ENCODE measurements around the gene FZD2. TPM values are rescaled to one million over a fixed set of nuclear protein-coding genes. Genes with fewer than 3 reads are reported as not detected.
A peak's percentile ranks its signal among the peaks of the same experiment; 100 is the strongest.
"Not testable (repeated sequence)": the region's sequence is repeated elsewhere in the genome, so short reads cannot be mapped to it uniquely, and the experiment has no call there.

The FZD2 gene
- total RNA-seq, 1 experiment from 2014 or later, result 12.8 TPM

DNA sequence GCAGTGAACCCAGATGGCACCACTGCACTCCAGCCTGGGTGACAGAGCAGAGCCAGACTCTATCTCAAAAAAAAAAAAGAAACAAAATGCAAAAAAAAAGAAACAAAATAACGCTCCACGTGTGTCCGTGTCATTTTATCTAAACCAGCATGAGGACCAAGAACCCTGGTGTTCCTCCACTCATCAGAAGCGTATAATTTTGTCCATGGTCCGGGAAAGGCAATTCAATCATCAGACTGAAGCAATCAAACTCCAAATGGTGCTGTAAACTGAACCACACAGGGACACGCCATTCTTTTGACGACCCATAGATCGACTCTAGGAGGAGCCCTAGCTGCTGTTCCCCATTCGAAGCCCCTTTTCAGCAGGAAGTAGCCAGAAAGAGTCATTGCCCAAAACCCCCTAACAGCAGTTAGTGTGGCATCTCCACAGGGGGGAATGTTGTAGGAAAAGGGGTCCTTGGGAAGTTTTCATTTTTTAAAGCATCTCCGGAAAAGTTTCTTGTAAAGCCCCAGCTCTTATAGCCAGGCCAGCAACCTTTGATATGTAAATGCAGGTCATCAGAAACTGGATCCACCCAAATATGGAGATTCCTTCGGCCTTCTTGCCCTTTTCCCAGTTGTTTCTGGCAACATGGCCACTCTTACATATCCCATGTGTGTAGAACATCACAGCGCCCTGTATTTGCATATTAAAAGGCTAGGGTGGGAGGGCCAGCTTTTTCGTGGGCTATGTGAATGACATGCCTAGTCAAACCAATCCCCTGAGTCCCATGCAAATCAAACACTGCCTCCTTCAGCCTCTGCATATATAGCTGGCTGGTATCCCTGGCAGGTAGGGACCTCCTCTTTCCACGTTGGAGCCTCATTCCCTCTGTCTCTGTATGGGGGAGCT is 45.8 kb upstream of the FZD2 start:
- intact Hi-C loops (cut with micrococcal nuclease); H3K9ac ChIP-seq (ENCODE audit: low read length); BruUV-seq (replicated peaks); H3K9me2 ChIP-seq (ENCODE audit: insufficient read depth); H3K36me3 ChIP-seq (ENCODE audit: control insufficient read depth in 1 of 2, insufficient read depth in 2 of 2, low read length in 2 of 2); H3K27me3 ChIP-seq (ENCODE audit: insufficient read depth, low read length); H3K9me3 ChIP-seq (ENCODE audit: control insufficient read depth in 1 of 2, insufficient read depth in 1 of 2, low read depth in 1 of 2, low read length in 2 of 2); H3K27ac ChIP-seq (ENCODE audit: low read depth, low read length); H3K79me2 ChIP-seq (ENCODE audit: insufficient read depth, low read length); H3K4me3 ChIP-seq (replicated peaks in 1 of 2; ENCODE audit: low read depth in 1 of 2, low read length in 2 of 2); RAD21 ChIA-PET (ENCODE audit: low non-redundant PET in 1 of 2, low total read pairs in 2 of 2, uncharacterized antibody in 2 of 2, unreplicated experiment in 2 of 2); H4K20me1 ChIP-seq (ENCODE audit: insufficient read depth): not testable (repeated sequence)
- H3K4me1 ChIP-seq (ENCODE audit: control insufficient read depth in 1 of 2, insufficient read depth in 2 of 2, low read length in 2 of 2), result peaks cover 0 to 14% of the 10 kb centered on the region in 2 experiments; a peak in 3 of 4 replicates
- H3K4me2 ChIP-seq (ENCODE audit: low read length), result peak overlapping the region; percentile 36; the same call in 1 of the 2 replicates
- H2AFZ ChIP-seq (ENCODE audit: low read depth, low read length, poor library complexity, severe bottlenecking), result peak overlapping the region; percentile 24
- ATAC-seq (peak; percentile 94), DNase-seq (ENCODE audit: low read depth, low spot score) (peak; percentile 57)
- TF ChIP-seq, protein P1, sequence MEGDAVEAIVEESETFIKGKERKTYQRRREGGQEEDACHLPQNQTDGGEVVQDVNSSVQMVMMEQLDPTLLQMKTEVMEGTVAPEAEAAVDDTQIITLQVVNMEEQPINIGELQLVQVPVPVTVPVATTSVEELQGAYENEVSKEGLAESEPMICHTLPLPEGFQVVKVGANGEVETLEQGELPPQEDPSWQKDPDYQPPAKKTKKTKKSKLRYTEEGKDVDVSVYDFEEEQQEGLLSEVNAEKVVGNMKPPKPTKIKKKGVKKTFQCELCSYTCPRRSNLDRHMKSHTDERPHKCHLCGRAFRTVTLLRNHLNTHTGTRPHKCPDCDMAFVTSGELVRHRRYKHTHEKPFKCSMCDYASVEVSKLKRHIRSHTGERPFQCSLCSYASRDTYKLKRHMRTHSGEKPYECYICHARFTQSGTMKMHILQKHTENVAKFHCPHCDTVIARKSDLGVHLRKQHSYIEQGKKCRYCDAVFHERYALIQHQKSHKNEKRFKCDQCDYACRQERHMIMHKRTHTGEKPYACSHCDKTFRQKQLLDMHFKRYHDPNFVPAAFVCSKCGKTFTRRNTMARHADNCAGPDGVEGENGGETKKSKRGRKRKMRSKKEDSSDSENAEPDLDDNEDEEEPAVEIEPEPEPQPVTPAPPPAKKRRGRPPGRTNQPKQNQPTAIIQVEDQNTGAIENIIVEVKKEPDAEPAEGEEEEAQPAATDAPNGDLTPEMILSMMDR (IDR thresholded peaks at IDR 0.05 in 2 of 3, conservative IDR thresholded peaks at IDR 0.05 in 1 of 3; ENCODE audit: borderline replicate concordance in 1 of 3, insufficient read depth in 1 of 3, low read depth in 2 of 3, low read length in 2 of 3), result peak in 2 of 3 experiments; percentile 6 to 32; a peak in 2 of 6 replicates
- ChIA-PET CTCF (interaction anchor here (0.6 to 1.5 kb wide), 3 partner anchors 11 to 546 kb away, joined by 3 to 12 read pairs (median 4); no protein-coding TSS in a partner anchor), POLR2A (interaction anchor here (0.8 to 1.8 kb wide), 3 partner anchors 7 to 11 kb away, joined by 3 to 12 read pairs (median 5); partner anchors contain the start of gene GPATCH8)

DNA sequence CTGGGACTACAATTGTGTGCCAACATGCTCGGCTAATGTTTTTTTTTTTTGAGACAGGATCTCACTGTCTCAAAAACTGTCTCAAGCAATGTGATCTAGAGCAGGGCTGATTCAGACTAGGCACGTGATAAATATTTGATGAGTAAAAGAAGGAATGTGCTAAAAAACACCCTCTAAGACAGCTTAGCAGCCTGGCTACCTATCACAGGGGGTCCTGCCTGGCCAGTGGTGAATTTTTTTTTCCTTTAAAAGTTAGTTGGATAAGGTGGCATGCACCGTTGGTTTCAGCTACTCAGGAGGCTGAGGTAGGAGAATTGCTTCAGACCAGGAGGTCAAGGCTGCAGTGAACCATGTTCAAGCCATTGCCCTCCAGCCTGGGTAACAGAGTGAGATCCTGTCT is 39.3 kb upstream of the FZD2 start:
- no TSS peak for BruUV-seq (replicated peaks)
- POLR2A ChIA-PET, result no interaction called here
- ATAC-seq (no peak), DNase-seq (ENCODE audit: low read depth, low spot score) (no peak)
- no peaks in the 10 kb centered on the region for H3K36me3 ChIP-seq (ENCODE audit: control insufficient read depth in 1 of 2, insufficient read depth in 2 of 2, low read length in 2 of 2)
- peaks cover 0 to 2% of the 10 kb centered on the region in 2 experiments; a peak in 2 of 4 replicates for H3K4me1 ChIP-seq (ENCODE audit: control insufficient read depth in 1 of 2, insufficient read depth in 2 of 2, low read length in 2 of 2)
- intact Hi-C loops (cut with micrococcal nuclease), result no loop called here
- H3K27me3 ChIP-seq (ENCODE audit: insufficient read depth, low read length), result no peaks in the 10 kb centered on the region
- H3K9me2 ChIP-seq (ENCODE audit: insufficient read depth), result no peaks in the 10 kb centered on the region
- no peak for TF ChIP-seq EZH2 (IDR thresholded peaks at IDR 0.05)
- TF ChIP-seq, protein P2, sequence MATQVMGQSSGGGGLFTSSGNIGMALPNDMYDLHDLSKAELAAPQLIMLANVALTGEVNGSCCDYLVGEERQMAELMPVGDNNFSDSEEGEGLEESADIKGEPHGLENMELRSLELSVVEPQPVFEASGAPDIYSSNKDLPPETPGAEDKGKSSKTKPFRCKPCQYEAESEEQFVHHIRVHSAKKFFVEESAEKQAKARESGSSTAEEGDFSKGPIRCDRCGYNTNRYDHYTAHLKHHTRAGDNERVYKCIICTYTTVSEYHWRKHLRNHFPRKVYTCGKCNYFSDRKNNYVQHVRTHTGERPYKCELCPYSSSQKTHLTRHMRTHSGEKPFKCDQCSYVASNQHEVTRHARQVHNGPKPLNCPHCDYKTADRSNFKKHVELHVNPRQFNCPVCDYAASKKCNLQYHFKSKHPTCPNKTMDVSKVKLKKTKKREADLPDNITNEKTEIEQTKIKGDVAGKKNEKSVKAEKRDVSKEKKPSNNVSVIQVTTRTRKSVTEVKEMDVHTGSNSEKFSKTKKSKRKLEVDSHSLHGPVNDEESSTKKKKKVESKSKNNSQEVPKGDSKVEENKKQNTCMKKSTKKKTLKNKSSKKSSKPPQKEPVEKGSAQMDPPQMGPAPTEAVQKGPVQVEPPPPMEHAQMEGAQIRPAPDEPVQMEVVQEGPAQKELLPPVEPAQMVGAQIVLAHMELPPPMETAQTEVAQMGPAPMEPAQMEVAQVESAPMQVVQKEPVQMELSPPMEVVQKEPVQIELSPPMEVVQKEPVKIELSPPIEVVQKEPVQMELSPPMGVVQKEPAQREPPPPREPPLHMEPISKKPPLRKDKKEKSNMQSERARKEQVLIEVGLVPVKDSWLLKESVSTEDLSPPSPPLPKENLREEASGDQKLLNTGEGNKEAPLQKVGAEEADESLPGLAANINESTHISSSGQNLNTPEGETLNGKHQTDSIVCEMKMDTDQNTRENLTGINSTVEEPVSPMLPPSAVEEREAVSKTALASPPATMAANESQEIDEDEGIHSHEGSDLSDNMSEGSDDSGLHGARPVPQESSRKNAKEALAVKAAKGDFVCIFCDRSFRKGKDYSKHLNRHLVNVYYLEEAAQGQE (IDR thresholded peaks at IDR 0.05; ENCODE audit: low read depth), result no peak
- no peak for TF ChIP-seq TCF7L2 (IDR thresholded peaks at IDR 0.05; ENCODE audit: borderline replicate concordance, extremely low read depth, insufficient read depth, insufficient read length)
- TF ChIP-seq SRF (IDR thresholded peaks at IDR 0.05; ENCODE audit: low read depth), result no peak
- TF ChIP-seq, protein P3, sequence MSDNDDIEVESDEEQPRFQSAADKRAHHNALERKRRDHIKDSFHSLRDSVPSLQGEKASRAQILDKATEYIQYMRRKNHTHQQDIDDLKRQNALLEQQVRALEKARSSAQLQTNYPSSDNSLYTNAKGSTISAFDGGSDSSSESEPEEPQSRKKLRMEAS (IDR thresholded peaks at IDR 0.05), result no peak
- no peak for TF ChIP-seq EZH2phosphoT487 (IDR thresholded peaks at IDR 0.05; ENCODE audit: borderline replicate concordance)
- no peak for TF ChIP-seq FOSL1 (IDR thresholded peaks at IDR 0.05; ENCODE audit: low read depth)
- no peak for TF ChIP-seq ZNF274 (IDR thresholded peaks at IDR 0.05; ENCODE audit: low read depth, low read length)
- H4K20me1 ChIP-seq (ENCODE audit: insufficient read depth), result no peaks in the 10 kb centered on the region
- CTCF ChIA-PET, result no interaction called here
- H3K27ac ChIP-seq (ENCODE audit: low read depth, low read length), result no peak overlapping the region
- no peak overlapping the region for H2AFZ ChIP-seq (ENCODE audit: low read depth, low read length, poor library complexity, severe bottlenecking)
- no peaks in the 10 kb centered on the region for H3K79me2 ChIP-seq (ENCODE audit: insufficient read depth, low read length)
- H3K4me2 ChIP-seq (ENCODE audit: low read length), result no peak overlapping the region
- RAD21 ChIA-PET (ENCODE audit: low non-redundant PET in 1 of 2, low total read pairs in 2 of 2, uncharacterized antibody in 2 of 2, unreplicated experiment in 2 of 2), result no interaction called here
- no peak overlapping the region for H3K4me3 ChIP-seq (replicated peaks in 1 of 2; ENCODE audit: low read depth in 1 of 2, low read length in 2 of 2)
- H3K9ac ChIP-seq (ENCODE audit: low read length), result no peak overlapping the region
- H3K9me3 ChIP-seq (ENCODE audit: control insufficient read depth in 1 of 2, insufficient read depth in 1 of 2, low read depth in 1 of 2, low read length in 2 of 2), result no peaks in the 10 kb centered on the region

Data from HCT116 (cell line).